ENCODE measurements around the gene KCNQ1. TPM values are rescaled to one million over a fixed set of nuclear protein-coding genes. Genes with fewer than 3 reads are reported as not detected.

Gene KCNQ1
- total and polyA plus RNA-seq, 8 donors, result 14.0 to 61.1 (median 46.7) TPM

DNA sequence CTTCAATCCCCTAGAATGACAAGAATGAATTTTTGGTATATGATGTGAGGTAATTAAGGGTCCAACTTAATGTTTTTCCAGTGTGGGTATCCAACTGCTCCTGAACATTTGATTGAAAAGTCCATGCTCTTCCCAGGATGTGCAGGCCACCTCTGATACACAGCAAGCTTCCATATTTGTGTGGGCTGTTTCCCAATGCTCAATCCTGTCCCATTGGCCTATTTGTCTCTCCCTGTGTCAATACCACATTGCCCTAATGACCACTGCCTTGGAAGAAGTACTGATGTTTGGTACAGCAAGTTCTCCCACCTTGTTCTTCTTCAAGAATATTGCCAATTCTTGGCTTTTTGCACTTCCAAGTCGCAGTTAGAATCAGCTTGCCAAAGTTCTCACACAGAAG lies 212.1 kb downstream of the KCNQ1 start:
- Histone ChIP-seq H3K36me3 (no peaks in the 10 kb centered on the region), H3K4me3 (no peak overlapping the region), H3K4me1 (no peaks in the 10 kb centered on the region), H3K27me3 (no peaks in the 10 kb centered on the region), H3K9me3 (no peaks in the 10 kb centered on the region), H3K27ac (no peak overlapping the region)
- TF ChIP-seq, protein P1, sequence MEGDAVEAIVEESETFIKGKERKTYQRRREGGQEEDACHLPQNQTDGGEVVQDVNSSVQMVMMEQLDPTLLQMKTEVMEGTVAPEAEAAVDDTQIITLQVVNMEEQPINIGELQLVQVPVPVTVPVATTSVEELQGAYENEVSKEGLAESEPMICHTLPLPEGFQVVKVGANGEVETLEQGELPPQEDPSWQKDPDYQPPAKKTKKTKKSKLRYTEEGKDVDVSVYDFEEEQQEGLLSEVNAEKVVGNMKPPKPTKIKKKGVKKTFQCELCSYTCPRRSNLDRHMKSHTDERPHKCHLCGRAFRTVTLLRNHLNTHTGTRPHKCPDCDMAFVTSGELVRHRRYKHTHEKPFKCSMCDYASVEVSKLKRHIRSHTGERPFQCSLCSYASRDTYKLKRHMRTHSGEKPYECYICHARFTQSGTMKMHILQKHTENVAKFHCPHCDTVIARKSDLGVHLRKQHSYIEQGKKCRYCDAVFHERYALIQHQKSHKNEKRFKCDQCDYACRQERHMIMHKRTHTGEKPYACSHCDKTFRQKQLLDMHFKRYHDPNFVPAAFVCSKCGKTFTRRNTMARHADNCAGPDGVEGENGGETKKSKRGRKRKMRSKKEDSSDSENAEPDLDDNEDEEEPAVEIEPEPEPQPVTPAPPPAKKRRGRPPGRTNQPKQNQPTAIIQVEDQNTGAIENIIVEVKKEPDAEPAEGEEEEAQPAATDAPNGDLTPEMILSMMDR (IDR thresholded peaks at IDR 0.05), result no peak
- DNase-seq (no peak), ATAC-seq (no peak), FAIRE-seq (no peak)
- intact Hi-C loops (cut with DNase I), result no loop called here
- WGBS, 2 donors, result 87 to 89% methylated on average over 1 of the region's 1 CpG

DNA sequence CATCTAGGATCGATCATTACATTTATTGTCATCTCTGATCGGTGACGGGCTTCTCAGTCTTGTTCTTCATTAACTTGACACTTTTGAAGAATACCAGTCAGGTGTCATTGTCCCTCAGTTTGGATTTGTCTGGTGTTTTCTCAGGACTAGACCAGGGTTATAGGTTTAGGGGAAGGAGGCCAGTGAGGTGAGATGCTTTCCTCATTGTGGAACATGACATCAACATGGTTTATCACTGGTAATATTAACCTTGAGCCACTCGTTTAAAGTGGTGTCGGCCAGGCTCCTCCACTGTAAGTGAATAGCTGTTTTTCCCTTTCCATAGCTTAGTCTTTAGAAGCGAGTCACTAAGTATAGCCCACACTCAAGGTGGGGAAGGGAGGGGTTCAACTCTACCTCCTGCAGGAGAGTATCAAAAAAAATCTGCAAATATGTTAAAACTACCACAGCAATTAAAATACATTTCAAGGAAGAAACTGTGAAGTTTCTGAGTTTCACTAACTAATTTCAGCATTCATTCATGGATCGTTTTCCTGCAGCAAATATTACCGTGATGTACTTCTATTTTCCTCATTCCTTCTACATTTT lies 213.0 kb downstream of the KCNQ1 start:
- Histone ChIP-seq H3K9me3 (no peaks in the 10 kb centered on the region), H3K4me3 (no peak overlapping the region), H3K36me3 (no peaks in the 10 kb centered on the region), H3K27me3 (no peaks in the 10 kb centered on the region), H3K4me1 (no peaks in the 10 kb centered on the region), H3K27ac (no peak overlapping the region)
- DNase-seq (no peak), ATAC-seq (no peak), FAIRE-seq (no peak)
- TF ChIP-seq, protein P1 (IDR thresholded peaks at IDR 0.05), result no peak
- WGBS, 2 donors, result 92 to 95% methylated on average over 8 of the region's 8 CpGs
- intact Hi-C loops (cut with DNase I), result no loop called here

DNA sequence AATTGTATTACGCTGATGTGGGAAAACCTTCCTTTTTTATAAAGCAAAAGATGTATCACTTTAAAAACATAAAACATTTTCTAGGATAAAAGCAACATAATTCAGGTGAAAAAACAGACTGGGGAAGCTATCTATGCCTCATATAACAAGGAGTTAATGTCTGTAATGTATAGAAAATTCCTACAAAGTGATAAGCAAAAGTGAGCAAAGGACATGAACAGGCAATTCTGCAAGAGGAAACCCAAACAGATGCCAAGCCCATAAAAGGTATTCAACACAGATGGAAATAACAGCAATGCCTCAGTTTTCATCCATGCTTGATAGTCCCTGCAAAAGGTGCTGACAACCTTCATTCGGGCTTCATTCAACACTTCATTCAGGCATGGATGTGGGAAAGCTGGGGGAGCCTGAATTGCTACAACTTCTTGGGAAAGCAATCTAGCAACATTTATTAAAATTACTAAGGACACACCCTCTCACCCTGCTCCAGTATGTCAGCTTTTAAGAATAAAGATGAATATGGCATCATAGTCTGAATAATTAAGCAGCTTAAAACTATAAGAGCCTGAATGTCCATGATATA lies 215.6 kb downstream of the KCNQ1 start:
- intact Hi-C loops (cut with DNase I), result no loop called here
- TF ChIP-seq, protein P1 (IDR thresholded peaks at IDR 0.05), result no peak
- 99 to 100% methylated on average over 2 of the region's 2 CpGs for whole genome bisulfite sequencing, 2 donors

DNA sequence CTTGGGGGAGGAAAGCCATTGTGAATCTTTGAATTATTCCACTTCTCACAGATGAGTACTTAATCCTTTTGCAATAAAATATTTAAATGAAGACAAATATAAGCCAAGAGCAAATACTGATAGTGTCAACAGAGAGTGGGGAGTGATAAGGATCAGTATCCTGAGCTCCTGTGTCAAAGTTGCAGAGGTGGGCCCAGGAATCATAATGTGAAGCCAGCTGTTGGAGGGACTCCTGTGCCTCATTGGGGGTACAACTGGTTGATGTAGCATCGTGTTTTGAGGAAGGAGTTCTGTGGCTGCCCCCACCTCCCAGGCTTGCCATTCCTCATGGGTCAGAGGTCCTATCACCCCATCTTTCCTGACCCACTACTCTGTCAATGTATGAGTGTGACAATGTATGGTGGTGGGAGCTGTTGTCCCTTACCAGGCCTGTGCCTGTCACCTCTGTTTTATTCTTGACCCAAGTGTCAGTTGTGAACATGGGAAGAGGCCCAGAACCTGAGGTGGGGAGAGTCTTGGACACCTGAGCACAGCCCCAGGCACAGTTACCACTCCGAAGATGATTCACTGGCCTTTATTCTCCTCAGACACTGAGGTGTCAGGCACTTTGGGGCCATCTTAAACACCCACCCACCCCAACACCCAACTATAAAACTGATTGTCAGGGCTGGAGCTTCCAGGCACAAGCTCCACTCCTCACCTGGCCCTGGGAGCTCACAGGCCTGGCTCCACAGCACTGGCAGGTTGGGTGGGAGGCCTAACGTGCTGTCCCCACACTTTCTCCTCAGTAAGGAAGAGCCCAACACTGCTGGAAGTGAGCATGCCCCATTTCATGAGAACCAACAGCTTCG lies 216.6 kb downstream of the KCNQ1 start:
- WGBS, 2 donors, result 97 to 100% methylated on average over 4 of the region's 4 CpGs
- DNase-seq (no peak), FAIRE-seq (no peak), ATAC-seq (no peak)
- intact Hi-C loops (cut with DNase I), result no loop called here
- Histone ChIP-seq H3K4me3 (no peak overlapping the region), H3K4me1 (no peaks in the 10 kb centered on the region), H3K36me3 (peaks cover 0 to 12% (median 0%) of the 10 kb centered on the region in 3 donors), H3K27me3 (no peaks in the 10 kb centered on the region), H3K27ac (no peak overlapping the region), H3K9me3 (no peaks in the 10 kb centered on the region)
- TF ChIP-seq, protein P1 (IDR thresholded peaks at IDR 0.05), result no peak

More for the DNA sequence above, 215.6 kb downstream of the KCNQ1 start:
- H3K36me3 ChIP-seq, result peaks cover 0 to 12% (median 0%) of the 10 kb centered on the region in 3 donors
- no peak overlapping the region for H3K27ac ChIP-seq
- DNase-seq (no peak), ATAC-seq (no peak), FAIRE-seq (no peak)
- H3K4me1 ChIP-seq, result no peaks in the 10 kb centered on the region
- no peak overlapping the region for H3K4me3 ChIP-seq
- no peaks in the 10 kb centered on the region for H3K27me3 ChIP-seq
- H3K9me3 ChIP-seq, result no peaks in the 10 kb centered on the region

DNA sequence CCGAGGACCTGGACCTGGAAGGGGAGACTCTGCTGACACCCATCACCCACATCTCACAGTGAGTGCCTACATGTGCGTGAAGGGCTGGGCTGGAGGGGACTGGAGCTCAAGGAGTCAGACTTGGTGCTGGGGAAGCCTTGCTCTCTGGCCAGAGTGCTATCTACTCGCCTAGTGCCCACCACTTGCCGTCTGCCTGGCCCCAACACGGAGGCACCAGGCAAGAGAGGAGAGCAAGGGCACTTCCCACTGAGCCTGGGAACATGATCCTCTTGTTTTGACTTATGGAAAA lies 217.2 kb downstream of the KCNQ1 start:
- H3K4me1 ChIP-seq, result no peaks in the 10 kb centered on the region
- DNase-seq, result no peak
- H3K36me3 ChIP-seq, result peaks cover 0 to 12% (median 0%) of the 10 kb centered on the region in 3 donors

More for the DNA sequence above, 217.2 kb downstream of the KCNQ1 start:
- 97 to 98% methylated on average over 5 of the region's 5 CpGs for WGBS, 2 donors
- TF ChIP-seq, protein P1 (IDR thresholded peaks at IDR 0.05), result no peak
- Histone ChIP-seq H3K4me3 (no peak overlapping the region), H3K27me3 (no peaks in the 10 kb centered on the region), H3K27ac (no peak overlapping the region), H3K9me3 (no peaks in the 10 kb centered on the region)
- no peak for ATAC-seq
- no peak for FAIRE-seq
- intact Hi-C loops (cut with DNase I), result no loop called here
